NCI-H2171 treated with DMSO at 0.1 percent for 48 hours (cell line): ENCODE results near the gene COA5.
A peak's percentile ranks its signal among the peaks of the same experiment; 100 is the strongest.
"Not testable (repeated sequence)": the region's sequence is repeated elsewhere in the genome, so short reads cannot be mapped to it uniquely, and the experiment has no call there.

Experiments
- DNase-seq: peaks from one replicate; lab custom pipeline; 2025; lab: John Stamatoyannopoulos, UW

Gene COA5

DNA sequence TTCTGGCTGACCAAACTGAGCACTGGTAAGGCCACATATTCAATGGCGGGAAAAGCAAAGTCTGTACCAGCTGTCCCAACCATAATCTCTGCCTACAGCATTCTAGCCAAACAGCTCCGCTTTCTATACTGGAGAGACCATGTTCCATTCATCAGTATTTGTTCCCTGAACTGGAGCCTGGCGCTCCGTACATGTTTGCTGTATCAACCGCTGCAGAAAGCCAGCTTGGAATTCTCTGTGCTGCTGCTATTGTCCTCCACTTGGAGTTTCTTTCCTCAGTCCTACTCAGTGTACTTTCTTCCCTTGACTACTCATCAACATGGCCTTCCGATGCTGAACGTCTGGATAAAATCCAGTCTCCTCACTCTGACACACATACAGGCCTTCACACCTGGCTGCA is 1.9 kb downstream of the COA5 start:
- no peak for DNase-seq

DNA sequence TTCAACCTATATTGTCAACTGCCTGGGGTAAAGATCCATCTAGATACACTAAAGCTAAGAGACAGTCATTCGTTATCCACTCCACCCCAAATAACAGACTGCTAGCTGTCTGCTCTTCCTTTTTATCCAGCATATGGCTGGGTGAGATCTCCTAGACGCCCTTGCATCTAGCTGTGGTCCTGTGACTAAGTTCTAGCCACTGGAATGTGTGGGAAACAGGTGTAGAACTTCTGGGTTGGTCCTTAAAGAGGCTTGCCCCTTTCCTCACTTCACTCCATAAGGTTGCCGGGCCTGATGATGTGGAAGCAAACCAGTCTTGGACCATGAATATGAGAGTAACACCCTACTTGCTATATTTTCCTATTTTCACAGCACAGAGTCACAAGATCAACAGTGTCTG is 3.2 kb downstream of the COA5 start:
- DNase-seq, result peak; percentile 23

DNA sequence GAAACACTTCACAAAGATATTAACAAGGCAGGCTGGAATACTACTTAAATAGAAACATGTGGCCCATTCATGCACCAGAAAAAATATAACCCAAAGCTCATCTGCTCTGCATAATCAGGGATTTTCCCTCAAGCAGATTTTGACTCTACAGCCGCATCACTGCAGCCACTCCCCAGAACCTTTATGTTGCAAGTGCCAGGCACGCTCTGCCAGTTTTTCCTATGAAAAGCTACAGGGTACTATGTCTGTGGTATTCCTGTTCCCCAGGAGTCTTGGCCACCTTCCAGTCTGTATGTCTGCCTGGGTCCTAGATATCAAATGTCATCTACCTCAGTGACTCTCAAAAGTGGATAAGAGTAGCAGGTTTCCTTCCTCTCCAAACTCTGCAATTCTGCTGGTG is 3.8 kb downstream of the COA5 start:
- DNase-seq, result peak; percentile 61

DNA sequence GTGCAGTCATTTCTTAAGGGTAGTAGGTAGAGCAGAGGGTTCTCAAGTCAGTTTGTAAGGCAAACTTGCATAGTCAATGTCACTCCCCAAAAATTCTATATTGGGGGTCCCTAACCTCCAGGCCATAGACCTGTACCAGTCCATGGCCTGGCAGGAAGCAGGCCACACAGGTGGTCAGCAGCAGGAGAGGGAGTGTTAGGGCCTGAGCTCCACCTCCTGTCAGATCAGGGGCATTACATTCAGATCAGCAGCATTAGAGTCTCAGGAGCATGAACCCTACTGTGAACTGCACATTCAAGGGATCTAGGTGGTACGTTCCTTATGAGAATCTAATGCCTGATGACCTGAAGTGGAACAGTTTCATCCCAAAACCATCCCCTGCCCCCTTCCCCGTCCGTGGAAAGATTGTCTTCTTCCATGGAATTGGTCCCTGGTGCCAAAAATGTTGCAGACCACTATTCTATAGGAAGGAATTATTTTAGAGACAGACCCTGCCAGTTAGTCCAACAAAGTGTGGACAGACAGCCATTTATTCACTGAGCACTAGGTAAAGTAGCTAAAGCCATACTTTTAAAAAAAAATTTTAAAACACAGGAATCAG is 6.7 kb downstream of the COA5 start:
- DNase-seq, result peak; percentile 20

DNA sequence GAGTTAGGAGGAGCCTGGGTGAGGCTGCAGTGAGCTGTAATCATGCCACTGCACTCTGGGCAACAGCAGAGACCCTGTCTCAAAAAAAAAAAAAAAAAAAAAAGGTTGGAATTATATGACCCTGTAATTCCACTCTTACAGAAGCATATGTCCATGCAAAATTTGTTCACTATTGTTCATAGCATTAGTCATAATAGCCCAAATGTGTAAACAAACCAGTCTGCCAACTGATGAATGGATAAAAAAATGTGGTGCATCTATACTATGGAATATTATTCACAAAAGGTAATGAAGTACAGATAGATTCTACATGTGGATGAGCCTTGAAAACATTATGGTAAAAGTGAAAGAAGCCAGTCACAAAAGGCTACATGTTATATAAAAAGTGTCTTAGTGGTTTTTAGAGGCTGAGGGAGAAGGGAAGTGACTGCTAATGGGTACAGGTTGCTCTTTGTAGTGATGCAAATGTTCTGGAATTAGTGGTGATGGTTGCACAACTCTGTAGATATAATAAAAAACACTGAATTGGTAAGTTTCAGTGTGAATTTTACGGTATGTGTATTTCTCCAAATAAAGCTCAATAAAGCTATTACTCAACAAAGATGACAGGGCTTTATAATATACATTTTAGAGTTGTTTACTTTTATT is 9.4 kb downstream of the COA5 start:
- no peak for DNase-seq

DNA sequence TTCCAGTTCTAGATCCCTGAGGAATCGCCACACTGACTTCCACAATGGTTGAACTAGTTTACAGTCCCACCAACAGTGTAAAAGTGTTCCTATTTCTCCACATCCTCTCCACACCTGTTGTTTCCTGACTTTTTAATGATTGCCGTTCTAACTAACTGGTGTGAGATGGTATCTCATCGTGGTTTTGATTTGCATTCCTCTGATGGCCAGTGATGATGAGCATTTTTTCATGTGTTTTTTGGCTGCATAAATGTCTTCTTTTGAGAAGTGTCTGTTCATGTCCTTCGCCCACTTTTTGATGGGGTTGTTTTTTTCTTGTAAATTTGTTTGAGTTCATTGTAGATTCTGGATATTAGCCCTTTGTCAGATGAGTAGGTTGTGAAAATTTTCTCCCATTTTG is 13.6 kb downstream of the COA5 start:
- not testable (repeated sequence) for DNase-seq

DNA sequence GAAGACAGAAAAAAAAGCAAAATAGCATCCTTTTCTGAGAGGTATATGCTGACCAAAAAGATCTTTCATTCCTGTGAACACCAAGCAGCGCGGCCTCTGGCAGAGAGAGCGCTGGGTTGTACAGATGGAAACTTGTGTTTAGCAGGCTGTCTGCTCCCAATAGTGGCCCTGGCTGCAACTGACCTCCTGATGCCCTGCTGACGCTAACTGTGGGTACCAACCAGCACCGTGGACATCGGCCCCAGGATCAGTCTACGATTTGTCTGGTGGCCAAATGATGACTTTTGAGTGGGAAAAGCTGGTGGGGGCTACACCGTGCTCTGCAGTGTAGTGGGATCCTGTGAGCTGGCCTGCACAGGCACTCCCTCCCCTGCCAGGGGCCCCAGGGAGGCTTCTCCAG is 15.7 kb downstream of the COA5 start:
- no peak for DNase-seq

DNA sequence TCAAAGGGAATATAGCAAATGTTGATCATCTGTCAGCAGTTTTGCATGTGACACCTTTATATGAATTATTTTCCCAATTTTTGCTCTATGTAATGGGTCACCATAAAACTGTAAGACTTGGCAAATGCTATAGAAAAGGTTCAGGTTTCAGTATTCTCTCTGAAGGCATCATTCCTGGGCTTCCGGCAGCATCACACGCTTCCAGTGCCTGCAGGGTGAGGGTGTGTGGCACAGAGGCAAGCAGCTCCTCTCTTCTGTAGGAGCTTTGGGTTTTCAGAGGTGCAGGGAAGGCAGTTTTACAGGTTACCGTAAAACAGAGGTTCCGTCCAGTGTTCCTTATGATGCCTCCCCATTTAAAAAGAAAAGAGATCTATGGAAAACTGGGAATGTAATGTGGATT is 18.8 kb downstream of the COA5 start:
- DNase-seq, result no peak

DNA sequence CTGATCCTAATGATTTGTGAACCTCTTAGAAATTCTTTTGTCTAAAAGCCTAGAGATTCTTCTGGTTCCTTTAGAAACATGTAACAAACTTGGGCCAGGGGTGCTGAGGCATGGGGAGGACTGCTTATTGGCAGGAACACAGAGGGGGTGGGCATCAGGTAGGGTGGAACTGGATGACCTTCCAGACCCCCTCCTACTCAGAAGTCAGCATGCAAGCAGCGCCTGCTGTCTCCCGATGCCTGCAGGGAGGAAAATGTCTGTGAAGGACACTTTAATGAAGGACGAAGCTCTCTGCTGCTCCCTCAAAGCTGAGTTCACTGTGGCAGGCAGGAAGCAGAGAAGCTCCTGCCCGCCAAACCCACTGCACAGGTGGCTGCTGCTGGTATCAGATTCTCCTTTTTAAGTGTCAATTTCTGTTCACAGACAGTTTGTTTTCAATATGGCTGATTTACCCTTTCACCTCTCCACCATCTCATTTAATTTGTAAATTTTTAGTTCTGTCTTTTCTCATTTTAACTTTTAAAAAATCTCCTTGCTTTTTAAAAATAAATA is 19.4 kb downstream of the COA5 start:
- DNase-seq, result peak; percentile 85

DNA sequence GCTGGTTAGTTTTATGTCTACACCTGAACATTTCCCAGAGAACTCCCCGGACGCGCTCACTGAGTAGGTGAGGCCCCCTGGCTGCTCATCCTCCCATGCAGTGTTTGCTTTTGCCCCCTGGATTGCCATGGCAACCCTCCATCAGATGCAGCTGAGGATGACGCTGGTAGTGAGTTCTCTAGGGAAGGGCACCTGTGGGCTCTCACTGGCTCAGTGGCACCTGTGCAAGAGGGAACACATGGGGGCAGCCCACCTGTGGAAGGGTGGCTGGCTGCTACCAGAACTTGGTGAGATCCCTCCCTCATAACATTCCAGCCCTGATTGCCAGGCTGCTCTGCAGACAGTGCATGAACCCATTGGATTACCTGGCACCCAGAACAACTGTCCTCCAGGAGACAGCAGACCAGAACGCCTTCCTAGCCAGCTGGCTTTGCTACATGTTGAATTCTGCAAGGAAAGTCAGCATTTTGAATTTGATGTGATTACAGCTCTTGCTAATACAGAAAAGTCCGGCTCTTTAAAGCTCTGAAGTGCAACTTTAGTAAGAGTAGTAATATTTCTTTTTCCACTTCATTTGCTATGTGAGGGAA is 21.7 kb downstream of the COA5 start:
- peak; percentile 26 for DNase-seq

DNA sequence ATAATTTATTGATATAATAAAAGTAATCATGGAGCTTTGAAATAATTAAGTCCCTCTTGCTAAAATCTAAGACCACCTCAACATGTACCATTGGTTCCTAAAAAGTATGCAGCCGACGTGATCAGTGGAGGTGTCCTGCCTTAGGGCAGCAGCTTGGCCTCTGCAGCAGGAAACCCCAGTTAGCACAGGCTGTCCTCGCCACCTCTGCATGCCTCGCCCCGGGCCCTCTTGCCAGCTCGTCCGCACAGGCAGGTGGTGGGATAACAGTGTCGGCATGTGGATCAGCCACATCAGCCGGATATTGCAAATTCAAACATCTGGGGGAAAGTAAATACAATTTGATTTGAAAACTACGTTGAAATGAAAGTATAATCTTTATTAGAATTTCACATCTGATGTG is 22.9 kb downstream of the COA5 start:
- DNase-seq, result no peak

DNA sequence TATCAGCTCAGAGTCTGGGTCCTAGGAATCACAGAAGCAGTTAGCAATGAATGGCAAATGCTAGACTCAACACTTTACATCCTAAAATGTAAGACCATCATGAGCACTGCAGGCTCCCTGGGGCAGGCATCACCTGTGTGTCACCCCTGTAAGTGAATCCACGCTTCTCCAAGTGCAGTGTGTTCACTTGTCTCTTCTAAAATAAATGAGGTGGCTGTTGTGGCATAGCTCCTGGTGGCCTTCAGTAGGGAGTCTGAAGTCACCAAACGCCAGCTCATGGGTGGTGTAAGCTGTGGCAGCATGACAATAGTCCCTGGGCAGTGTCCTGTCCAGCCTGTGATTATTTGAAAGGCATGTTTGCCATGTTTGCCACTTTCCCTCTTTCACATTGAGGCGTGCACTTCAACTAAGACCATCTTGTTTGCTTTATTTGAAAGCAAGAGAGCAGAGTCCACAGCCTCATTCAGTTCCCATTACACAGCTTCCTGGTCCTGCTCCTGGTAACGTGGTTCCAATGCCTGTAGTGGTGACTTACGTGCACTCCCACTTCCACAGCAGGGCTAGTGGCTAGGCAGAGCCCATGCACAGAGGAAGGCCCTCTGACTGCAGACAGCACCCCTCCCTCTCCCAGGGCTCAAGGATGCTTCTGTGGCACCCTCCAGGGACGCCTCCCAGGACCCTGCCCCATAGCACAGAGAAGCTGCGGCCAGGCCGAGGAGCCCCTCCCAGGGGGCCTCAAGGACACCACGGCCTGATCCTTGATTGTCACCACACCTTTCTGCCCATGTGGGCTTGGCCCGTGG is 24.3 kb downstream of the COA5 start:
- DNase-seq, result no peak

DNA sequence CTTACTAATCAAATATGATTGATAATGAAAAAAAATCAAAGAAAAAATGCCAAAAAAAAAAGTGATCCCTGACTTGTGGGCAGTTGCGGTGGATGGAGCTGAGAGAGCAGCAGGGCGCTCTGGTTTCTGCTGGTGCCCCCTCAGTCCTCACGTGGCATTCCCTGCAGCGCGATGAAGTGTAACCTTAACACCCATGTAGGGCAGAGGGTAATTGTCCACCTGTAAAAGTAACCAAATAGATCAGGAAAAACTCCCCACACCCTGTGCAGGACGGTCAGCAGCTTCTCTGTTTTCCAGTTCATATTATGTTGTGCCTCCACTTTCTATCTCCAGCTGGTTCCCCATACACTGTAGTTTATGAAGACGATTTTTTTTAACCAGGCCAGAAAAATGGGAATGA is 25.0 kb downstream of the COA5 start:
- DNase-seq, result no peak

DNA sequence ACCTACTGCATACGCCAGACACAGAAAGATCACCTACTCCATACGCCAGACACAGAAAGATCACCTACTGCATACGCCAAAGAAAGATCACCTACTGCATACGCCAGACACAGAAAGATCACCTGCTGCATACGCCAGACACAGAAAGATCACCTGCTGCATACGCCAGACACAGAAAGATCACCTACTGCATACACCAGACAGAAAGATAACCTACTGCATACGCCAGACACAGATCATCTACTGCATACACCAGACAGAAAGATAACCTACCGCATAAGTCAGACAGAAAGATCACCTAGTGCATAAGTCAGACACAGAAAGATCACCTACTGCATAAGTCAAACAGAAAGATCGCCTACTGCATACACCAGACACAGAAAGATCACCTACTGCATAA is 25.8 kb downstream of the COA5 start:
- DNase-seq, result no peak

DNA sequence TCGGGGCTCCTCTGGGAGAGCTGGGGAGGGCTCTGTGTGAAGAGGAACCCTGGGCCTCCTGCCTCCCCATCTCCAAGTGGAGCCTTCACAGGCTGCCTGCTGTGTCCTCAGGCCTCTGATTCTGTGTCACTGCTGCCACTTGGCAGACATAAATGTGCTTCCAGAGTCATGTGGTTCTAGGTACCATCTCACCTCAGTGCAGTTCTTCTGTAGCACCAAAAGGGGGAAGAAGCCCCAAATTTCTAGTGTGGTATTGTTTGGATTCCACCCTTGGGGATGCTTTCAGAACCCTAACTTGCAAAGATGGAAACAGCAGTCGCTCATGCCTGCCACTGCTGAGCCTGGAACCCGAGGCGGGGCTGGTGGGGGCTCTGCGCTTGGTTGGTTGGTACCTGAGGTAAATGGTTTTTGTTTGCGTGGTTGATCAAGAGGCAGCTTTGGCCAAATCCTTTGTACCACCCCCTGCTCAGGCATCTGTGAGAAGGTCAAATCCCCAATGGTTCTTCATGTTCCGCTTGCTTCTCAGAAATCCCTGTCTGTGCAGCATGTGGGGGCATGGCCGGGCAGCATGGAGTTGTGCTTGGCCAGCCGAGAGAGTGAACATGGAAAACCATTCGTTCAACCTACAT is 27.5 kb downstream of the COA5 start:
- DNase-seq, result no peak

DNA sequence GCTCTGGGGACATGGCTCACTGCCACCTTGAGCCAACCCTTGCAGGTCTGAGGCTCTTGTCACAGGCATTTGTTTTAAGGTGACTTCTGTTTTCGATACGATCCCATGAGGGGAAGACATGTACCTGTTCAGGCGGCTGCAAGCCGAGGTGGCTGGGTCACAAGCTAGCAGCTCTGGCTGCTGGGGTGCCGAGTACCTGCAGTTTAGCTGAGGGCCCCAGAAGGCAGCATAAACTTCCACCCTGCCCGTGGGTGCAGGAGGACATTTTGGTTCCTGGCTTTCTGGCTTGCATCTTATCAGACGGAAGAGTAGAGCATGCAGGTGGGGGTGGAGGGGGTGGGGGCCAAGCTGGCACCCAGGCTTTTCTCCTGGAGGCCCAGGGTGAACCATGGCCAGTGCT is 28.4 kb downstream of the COA5 start:
- DNase-seq, result no peak

DNA sequence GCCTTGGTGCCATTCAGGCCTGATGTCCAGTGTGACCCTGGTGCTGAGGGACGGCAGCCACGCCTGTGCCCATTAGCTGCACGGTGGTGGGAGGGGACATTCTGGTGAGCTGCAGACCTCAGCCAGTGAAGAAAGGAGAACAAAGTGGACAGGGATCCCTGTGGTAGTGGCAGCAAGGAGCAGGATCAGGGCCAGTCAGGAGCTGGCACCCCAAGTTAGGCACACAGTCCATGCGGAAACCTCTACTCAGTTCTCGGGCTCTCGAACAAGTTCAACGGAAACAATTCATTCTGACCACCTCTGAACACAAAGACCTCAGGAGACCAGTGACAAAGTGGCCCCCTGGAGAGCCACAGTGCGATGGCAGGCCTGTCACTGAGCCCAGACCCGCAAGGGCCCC is 30.1 kb downstream of the COA5 start:
- DNase-seq, result no peak

DNA sequence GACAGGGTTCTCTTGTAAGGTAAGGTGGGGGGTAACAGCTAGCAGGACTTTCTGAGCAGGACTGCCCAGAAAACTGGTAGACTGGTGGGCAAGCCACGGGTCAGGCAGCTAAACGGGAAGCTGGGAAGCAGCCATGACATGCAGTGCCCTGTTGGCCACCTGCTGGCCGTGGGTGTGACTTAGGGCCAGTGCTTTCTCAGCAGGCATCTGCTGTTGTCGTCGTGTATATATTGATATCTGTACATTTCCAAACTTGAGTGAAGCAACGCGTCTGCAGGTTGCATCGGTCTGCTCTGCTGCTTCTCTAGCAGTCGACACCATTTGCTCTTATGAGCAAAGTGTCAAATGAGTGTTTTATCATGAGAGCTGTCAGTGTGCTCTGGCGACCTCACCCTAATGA is 31.0 kb downstream of the COA5 start:
- DNase-seq, result no peak

DNA sequence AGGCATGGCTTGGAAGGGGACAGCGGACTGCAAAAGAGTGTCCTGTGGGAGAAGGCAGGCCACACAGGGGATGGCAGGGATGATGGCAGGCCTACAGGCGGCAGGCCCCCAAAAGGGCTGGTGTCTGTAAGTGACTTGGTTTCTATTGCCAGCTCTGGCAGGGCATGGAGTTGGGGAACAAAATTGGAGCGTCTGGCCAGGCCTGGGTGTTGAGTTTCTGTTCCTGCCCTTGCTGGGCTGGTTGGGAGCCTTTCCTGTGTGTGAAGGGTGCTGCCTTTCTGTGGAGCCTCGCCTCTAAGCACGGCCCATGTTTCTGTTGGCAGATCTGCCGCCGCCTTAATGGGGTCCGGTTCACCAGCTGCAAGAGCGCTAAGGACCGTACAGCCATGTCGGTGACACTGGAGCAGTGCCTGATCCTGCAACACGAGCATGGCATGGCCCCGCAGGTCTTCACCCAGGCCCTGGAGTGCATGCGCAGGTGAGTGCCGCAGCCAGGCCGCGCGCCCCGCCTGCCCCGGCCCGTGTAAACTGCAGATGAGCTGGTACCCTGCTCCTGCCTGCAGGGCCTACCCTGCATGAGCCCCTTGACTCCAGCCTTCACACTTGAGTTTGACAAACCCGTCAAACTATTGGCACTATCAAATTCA is 31.5 kb downstream of the COA5 start:
- DNase-seq, result no peak

DNA sequence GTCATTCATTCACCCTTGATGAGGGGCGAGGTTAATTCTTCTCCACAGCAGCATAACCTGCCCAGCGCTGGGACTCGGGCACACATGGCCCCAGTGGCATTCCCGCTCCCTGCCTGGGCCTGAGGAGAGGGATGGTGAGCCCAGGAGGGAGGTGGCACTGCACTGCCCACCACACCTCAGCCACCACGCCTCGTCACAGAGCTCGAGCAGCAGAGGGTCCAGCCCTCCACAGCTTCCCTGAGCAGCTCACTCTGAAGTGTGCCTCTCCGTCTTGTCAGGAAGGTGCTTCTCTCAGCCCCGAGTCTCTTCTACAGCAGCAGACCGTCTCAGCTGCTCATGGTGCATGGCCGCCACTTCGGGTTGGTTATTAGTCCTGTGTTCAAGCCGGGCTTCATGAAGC is 34.9 kb downstream of the COA5 start:
- no peak for DNase-seq

DNA sequence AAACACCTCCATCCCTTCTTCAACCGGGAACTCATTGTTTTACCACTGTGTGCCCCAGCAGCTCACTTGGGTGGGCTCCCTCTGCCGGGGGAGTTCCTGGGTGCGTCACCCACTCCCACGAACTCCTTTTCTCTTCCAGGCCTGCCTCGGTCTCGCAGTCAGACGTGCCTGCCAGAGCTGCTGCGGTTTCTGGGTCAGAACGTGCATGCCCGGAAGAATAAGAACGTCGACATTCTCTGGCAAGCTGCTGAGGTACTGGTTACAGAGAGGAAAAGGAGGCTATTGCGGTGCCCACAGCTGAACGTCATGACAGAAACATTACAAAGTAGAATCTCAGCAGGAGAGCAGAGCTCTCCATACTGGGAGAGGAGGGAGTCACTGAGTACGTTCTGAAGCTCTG is 35.6 kb downstream of the COA5 start:
- DNase-seq, result no peak

DNA sequence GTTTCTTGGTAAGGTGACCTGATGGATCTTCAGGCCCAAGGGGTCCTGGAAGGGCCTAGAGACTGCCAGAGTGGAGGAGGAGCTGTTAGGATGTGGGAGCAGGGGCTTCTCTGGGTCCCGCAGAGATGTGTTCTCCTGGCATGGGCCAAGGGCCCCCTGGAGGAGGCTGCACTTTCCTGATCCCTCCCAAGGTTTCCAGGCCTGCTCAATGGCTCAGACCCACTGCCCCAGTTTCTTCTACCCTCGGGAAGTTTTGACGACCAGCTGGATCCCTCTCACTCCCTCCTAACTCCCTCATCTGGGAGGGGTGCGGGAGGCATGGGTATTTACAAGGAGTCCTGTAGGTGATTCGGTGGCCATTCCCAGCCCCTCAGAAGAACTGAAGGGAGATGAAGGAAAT is 36.1 kb downstream of the COA5 start:
- DNase-seq, result no peak
